A549 (cell line): Measurements from ENCODE around the gene RBFOX1. TPM values are rescaled to one million over a fixed set of nuclear protein-coding genes. Genes with fewer than 3 reads are reported as not detected.

ENCODE experiments used
- ATAC-seq, 2 experiments: fragments of 200-7000 bp in 1 of 2; fragments of >200 bp in 1 of 2; cut with Nextera tagmentation in 1 of 2; cut with Tn5 transposase in 1 of 2; 3 replicates each; pipeline versions ENCODE4 v1.8.0 to v1.9.1; 2018 to 2020; ENCODE audit warnings: mild to moderate bottlenecking in 1 of 2, moderate library complexity in 1 of 2
- CTCF ChIA-PET: fragments of 300-600 bp; sonication (Branson Sonifier 250); formaldehyde crosslinking; extraction: SDS; loops from one replicate; lab custom pipeline; 2021; ENCODE audit warnings: antibody characterized with exemption, inconsistent platforms; lab: Yijun Ruan, JAX
- POLR2A ChIA-PET: fragments of 350-600 bp; formaldehyde crosslinking; extraction: SDS; loops from one replicate; lab custom pipeline; 2021; ENCODE audit warnings: antibody characterized with exemption, inconsistent platforms; lab: Yijun Ruan, JAX
- DNase-seq, 2 experiments: peaks; one replicate each; pipeline versions ENCODE4 v3.0.0 to v3.0.0-alpha.2; 2011 to 2016; ENCODE audit warnings: low read depth in 1 of 2, low spot score in 1 of 2
- FAIRE-seq: peaks from 2 replicates; lab custom pipeline; 2011; peaks lifted over from hg19 to GRCh38; lab: Jason Lieb, UNC
- H3K27ac ChIP-seq, 2 experiments: fragments of >200 bp; sonication (Bioruptor Twin); formaldehyde crosslinking; 3 replicates each; pipeline ENCODE4 v1.5.1; 2016 to 2017
- H3K4me1 ChIP-seq: fragments of >200 bp; sonication (Bioruptor Twin); formaldehyde crosslinking; 3 replicates; pipeline ENCODE4 v1.6.1; 2016
- H3K4me2 ChIP-seq: fragments of >200 bp; sonication (Bioruptor Twin); formaldehyde crosslinking; 3 replicates; pipeline ENCODE4 v1.6.1; 2016
- H3K4me3 ChIP-seq: fragments of >200 bp; sonication (Bioruptor Twin); formaldehyde crosslinking; 3 replicates; pipeline ENCODE4 v1.5.1; 2016
- H3K9me3 ChIP-seq: fragments of >200 bp; sonication (Bioruptor Twin); formaldehyde crosslinking; 3 replicates; pipeline ENCODE4 v1.6.1; 2016
- CHD4 ChIP-seq: fragments of 200-600 bp; sonication (generic); IDR thresholded peaks from 2 replicates; pipeline ENCODE4 v1.6.1; 2016; ENCODE audit warnings: antibody characterized with exemption, mild to moderate bottlenecking, borderline replicate concordance
- EP300 ChIP-seq, 2 experiments: fragments of >200 bp; sonication (Bioruptor Twin); formaldehyde crosslinking; IDR thresholded peaks; 2 replicates in 1 of 2; 3 replicates in 1 of 2; pipeline ENCODE4 v1.6.1; 2016 to 2017
- FOXS1 ChIP-seq: fragments of 250-450 bp; sonication (Bioruptor Pico); IDR thresholded peaks from 2 replicates; pipeline ENCODE4 v1.5.0; 2020; ENCODE audit warnings: mild to moderate bottlenecking, moderate library complexity
- HOXA7 ChIP-seq: fragments of 250-450 bp; sonication (Bioruptor Pico); IDR thresholded peaks from 2 replicates; pipeline ENCODE4 v1.5.0; 2020; ENCODE audit warnings: mild to moderate bottlenecking, moderate library complexity
- HOXB13 ChIP-seq: fragments of 250-450 bp; sonication (Bioruptor Pico); IDR thresholded peaks from 2 replicates; pipeline ENCODE4 v1.5.0; 2020; ENCODE audit warnings: low read depth, mild to moderate bottlenecking, moderate library complexity
- JUN ChIP-seq, 2 experiments: fragments of >200 bp; sonication (Bioruptor Twin); formaldehyde crosslinking; IDR thresholded peaks; 2 replicates in 1 of 2; 3 replicates in 1 of 2; pipeline ENCODE4 v1.6.1; 2016 to 2017
- MAFK ChIP-seq: fragments of 450-650 bp; IDR thresholded peaks from 2 replicates; pipeline ENCODE4 v1.6.1; 2014; ENCODE audit not compliant: partially characterized antibody
- MAZ ChIP-seq: fragments of 150-350 bp; IDR thresholded peaks from 2 replicates; pipeline ENCODE4 v1.6.1; 2014; ENCODE audit warnings: antibody characterized with exemption, low read depth, low read length, borderline replicate concordance
- NFE2L2 ChIP-seq: fragments of 150-350 bp; conservative IDR thresholded peaks from 2 replicates; pipeline ENCODE4 v1.6.1; 2014; ENCODE audit warnings: low read length
- POLR2AphosphoS2 ChIP-seq: conservative IDR thresholded peaks from 2 replicates; pipeline ENCODE4 v1.6.1; 2012; ENCODE audit warnings: low read length, improper control_type of control experiment, inconsistent platforms
- SMC3 ChIP-seq: fragments of >200 bp; sonication (Bioruptor Twin); formaldehyde crosslinking; IDR thresholded peaks from 3 replicates; pipeline ENCODE4 v1.6.1; 2018; ENCODE audit warnings: inconsistent platforms
- ZC3H11A ChIP-seq: fragments of 450-650 bp; IDR thresholded peaks from 2 replicates; pipeline ENCODE4 v1.6.1; 2014; ENCODE audit warnings: antibody characterized with exemption, mild to moderate bottlenecking
- WGBS: methylation state at CpG from one replicate; pipeline ENCODE4 v1.1.6; 2017; ENCODE audit errors: missing lambda C conversion rate; 5-methylcytosine and 5-hydroxymethylcytosine counted together
- polyA plus RNA-seq, 4 experiments: library from polyadenylated mRNA; depleted of rRNA in 3 of 4; stranded (reverse); fragments of >200 nt; fragmentation: RNase III in 1 of 4; extraction: RNeasy Plus Mini Kit Qiagen cat#74134 plus additional on column Dnase treatment in 1 of 4; gene quantifications; 2 replicates in 3 of 4; 3 replicates in 1 of 4; pipeline ENCODE4 v1.2.3, GENCODE V29; 2011 to 2017
- TF ChIP-seq, protein P1 (sequence below): fragments of 250-450 bp; sonication (Bioruptor Pico); IDR thresholded peaks from 2 replicates; pipeline ENCODE4 v1.5.0; 2021; ENCODE audit warnings: mild to moderate bottlenecking, moderate library complexity, borderline replicate concordance
- TF ChIP-seq, protein P2 (sequence below): fragments of >200 bp; sonication (Bioruptor Twin); formaldehyde crosslinking; IDR thresholded peaks from 3 replicates; pipeline ENCODE4 v1.5.1; 2016

Gene RBFOX1
- polyA plus RNA-seq, 2 of the 4 experiments (the other 2 are of a cell fraction): not detected

DNA sequence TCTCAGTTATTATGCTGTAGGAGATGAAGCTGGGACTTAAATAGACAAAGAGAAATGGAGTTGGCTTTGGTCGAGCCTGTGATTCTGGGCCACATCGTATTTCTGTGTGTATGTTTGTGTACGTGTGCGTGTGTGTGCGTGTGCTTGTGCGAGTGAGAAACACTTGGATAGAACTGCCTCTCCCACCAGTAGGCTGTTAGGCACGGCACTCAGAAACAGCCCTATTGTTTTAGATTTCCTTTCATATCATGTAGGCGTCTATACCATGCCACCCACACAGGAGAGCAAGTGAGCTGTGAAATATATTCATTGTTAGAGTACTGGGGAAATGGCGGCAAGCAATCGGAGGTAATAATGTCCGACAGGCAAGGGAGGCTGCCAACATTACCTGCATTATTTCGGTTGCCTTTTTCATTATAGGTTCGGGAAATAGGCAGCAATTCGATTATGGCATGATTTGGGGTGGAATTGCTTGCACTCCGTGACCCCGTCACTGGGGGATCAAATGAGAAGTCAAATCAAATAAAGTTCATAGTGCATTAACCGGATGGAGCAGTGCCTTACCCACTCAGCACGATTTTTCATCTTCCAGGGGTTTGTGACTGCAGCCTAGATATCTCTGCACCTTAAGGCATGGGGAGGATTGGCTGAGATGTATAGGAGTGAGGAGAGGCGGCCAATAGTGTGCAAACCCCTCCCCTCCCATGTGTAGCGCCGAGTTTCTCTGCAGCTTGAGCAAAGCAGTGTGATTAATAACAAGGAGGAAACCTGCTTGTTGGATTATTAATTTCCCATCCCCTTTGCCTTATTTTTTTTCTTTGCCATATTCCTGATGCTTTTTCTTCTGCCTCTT lies 89.6 kb downstream of the RBFOX1 start:
- TF ChIP-seq FOXS1 (CRISPR knock-in tag): no peak
- TF ChIP-seq, protein P1, sequence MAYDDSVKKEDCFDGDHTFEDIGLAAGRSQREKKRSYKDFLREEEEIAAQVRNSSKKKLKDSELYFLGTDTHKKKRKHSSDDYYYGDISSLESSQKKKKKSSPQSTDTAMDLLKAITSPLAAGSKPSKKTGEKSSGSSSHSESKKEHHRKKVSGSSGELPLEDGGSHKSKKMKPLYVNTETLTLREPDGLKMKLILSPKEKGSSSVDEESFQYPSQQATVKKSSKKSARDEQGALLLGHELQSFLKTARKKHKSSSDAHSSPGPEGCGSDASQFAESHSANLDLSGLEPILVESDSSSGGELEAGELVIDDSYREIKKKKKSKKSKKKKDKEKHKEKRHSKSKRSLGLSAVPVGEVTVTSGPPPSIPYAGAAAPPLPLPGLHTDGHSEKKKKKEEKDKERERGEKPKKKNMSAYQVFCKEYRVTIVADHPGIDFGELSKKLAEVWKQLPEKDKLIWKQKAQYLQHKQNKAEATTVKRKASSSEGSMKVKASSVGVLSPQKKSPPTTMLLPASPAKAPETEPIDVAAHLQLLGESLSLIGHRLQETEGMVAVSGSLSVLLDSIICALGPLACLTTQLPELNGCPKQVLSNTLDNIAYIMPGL: no peak
- TF ChIP-seq, all 56 proteins: peak for 0
- Histone ChIP-seq H3K4me2 (no peak overlapping the region), H3K27ac (no peak overlapping the region), H3K4me1 (no peaks in the 10 kb centered on the region), H3K9me3 (no peaks in the 10 kb centered on the region), H3K4me3 (no peak overlapping the region)
- no peak for ATAC-seq
- no peak for DNase-seq
- 30% methylated on average over 21 of the region's 21 CpGs for WGBS
- FAIRE-seq: no peak
- POLR2A ChIA-PET: no interaction called here
- CTCF ChIA-PET: no interaction called here

DNA sequence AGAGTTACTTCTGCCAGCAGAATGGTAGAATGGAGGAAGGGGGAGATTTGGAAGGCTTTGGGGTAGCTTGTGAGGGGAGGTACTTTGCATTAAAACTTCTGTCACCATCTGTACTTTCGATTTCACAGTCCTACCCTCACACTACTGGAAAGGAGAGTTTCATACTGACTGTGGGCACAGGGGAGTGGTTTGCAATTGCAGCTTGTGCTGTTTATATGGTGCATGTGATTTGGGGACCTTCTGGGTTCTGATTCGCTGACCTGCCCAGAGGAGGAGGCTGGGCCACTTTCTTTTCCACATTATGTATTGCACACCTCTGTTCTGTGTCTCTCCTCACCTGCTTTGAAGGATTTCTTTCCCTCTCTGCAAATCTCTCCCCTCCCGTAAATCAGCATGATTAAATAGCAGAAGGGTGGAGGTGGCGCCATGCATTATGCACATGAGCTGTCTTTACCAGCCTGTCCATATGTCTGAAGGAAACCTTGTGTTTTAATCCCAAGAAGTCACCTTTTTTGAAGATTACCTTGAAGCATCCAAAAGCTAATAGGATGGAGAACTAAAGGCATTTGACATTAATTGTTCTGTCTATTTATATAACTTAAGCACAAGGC lies 90.9 kb downstream of the RBFOX1 start:
- no peak overlapping the region for H3K4me2 ChIP-seq

DNA sequence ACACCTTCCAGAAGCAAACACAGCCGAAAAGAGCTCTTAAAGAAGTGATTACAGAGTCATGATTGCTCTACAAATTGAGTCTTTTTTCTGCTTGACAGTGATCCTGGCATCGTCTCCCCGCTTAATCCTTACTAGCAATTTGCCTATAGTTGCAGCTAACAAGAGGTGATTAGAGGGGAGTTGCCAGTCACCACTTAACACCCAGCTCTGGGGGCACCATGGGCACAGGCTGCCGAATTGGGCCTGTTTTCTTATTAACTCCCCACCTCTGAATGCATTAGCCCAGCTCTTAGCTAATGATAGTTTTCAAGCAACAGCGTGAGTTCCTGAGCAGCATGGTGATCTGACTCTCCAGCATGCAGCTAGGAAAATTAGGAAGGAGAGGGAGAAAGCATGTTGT lies 93.5 kb downstream of the RBFOX1 start:
- FAIRE-seq: no peak
- WGBS: 10% methylated on average over 5 of the region's 5 CpGs
- CTCF ChIA-PET: no interaction called here

More for the DNA sequence above, 90.9 kb downstream of the RBFOX1 start:
- TF ChIP-seq JUN (IDR thresholded peaks at IDR 0.05): no peak
- TF ChIP-seq, protein P2, sequence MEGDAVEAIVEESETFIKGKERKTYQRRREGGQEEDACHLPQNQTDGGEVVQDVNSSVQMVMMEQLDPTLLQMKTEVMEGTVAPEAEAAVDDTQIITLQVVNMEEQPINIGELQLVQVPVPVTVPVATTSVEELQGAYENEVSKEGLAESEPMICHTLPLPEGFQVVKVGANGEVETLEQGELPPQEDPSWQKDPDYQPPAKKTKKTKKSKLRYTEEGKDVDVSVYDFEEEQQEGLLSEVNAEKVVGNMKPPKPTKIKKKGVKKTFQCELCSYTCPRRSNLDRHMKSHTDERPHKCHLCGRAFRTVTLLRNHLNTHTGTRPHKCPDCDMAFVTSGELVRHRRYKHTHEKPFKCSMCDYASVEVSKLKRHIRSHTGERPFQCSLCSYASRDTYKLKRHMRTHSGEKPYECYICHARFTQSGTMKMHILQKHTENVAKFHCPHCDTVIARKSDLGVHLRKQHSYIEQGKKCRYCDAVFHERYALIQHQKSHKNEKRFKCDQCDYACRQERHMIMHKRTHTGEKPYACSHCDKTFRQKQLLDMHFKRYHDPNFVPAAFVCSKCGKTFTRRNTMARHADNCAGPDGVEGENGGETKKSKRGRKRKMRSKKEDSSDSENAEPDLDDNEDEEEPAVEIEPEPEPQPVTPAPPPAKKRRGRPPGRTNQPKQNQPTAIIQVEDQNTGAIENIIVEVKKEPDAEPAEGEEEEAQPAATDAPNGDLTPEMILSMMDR: no peak
- WGBS: 0% methylated on average over 4 of the region's 4 CpGs
- POLR2A ChIA-PET: no interaction called here
- FAIRE-seq (no peak), ATAC-seq (no peak), DNase-seq (no peak)
- Histone ChIP-seq H3K9me3 (no peaks in the 10 kb centered on the region), H3K4me3 (no peak overlapping the region), H3K27ac (no peak overlapping the region), H3K4me1 (no peaks in the 10 kb centered on the region)
- CTCF ChIA-PET: no interaction called here

More for the DNA sequence above, 93.5 kb downstream of the RBFOX1 start:
- no peak for DNase-seq
- Histone ChIP-seq H3K4me3 (no peak overlapping the region), H3K4me1 (no peaks in the 10 kb centered on the region), H3K9me3 (no peaks in the 10 kb centered on the region), H3K27ac (no peak overlapping the region)
- POLR2A ChIA-PET: no interaction called here
- TF ChIP-seq, protein P1: no peak
- no peak for TF ChIP-seq ZC3H11A
- no peak for TF ChIP-seq POLR2AphosphoS2
- TF ChIP-seq HOXB13 (CRISPR knock-in tag): no peak
- no peak for TF ChIP-seq JUN (IDR thresholded peaks at IDR 0.05)
- TF ChIP-seq, protein P2: no peak
- TF ChIP-seq SMC3: no peak
- TF ChIP-seq NFE2L2: no peak
- no peak for TF ChIP-seq MAFK
- no peak for TF ChIP-seq HOXA7 (CRISPR knock-in tag)
- TF ChIP-seq EP300 (IDR thresholded peaks at IDR 0.05): no peak
- no peak for TF ChIP-seq CHD4
- TF ChIP-seq MAZ: no peak
- TF ChIP-seq, all 56 proteins: peak for 0
- ATAC-seq: no peak
- no peak overlapping the region for H3K4me2 ChIP-seq
